GM12891 (cell line): Measurements from ENCODE around the gene SPOPL.
"Not testable (repeated sequence)": the region's sequence is repeated elsewhere in the genome, so short reads cannot be mapped to it uniquely, and the experiment has no call there.

ENCODE experiments used
- POLR2A ChIP-seq: IDR thresholded peaks from 2 replicates; pipeline ENCODE4 v1.6.1; 2011; ENCODE audit warnings: low read depth, low read length, control low read depth
- POLR2AphosphoS5 ChIP-seq: IDR thresholded peaks from 2 replicates; pipeline ENCODE4 v1.6.1; 2011; ENCODE audit warnings: low read depth, low read length, control low read depth
- POU2F2 ChIP-seq: IDR thresholded peaks from 2 replicates; pipeline ENCODE4 v1.6.1; 2011; ENCODE audit warnings: low read depth, mild to moderate bottlenecking, control low read depth, low read length, moderate library complexity

GRCh38 chr2:138544206-138544605, 42.6 kb downstream of the SPOPL start:
- TF ChIP-seq POLR2A, POU2F2, POLR2AphosphoS5: not testable (repeated sequence)
